ENCODE results near the gene FOXE3.

The FOXE3 gene

GRCh38 chr1:47415728-47416318 is at the start of gene FOXE3:
FOXE3 (plus strand) TSS chr1:47416285; CDS start chr1:47416316, 31 bp downstream.
- no peak for DNase-seq (ENCODE audit: low read depth in 3 of 3)

- no peak for DNase-seq (ENCODE audit: low read depth in 3 of 3)
These were observed 48.4 kb upstream of the FOXE3 start for GRCh38 chr1:47367651-47368050.

GRCh38 chr1:47371016-47371517 is 45.0 kb upstream of the FOXE3 start:
- no peak for DNase-seq (ENCODE audit: low read depth in 3 of 3)

GRCh38 chr1:47374501-47374900 is 41.6 kb upstream of the FOXE3 start:
- DNase-seq (ENCODE audit: low read depth in 3 of 3) = no peak

GRCh38 chr1:47378147-47378546 is 37.9 kb upstream of the FOXE3 start:
- DNase-seq (ENCODE audit: low read depth in 3 of 3) = no peak

- no peak for DNase-seq (ENCODE audit: low read depth in 3 of 3)
These were observed 35.4 kb upstream of the FOXE3 start for GRCh38 chr1:47380699-47381098.

GRCh38 chr1:47382399-47382983 is 33.6 kb upstream of the FOXE3 start:
- DNase-seq (ENCODE audit: low read depth in 3 of 3) = no peak

GRCh38 chr1:47384083-47384482 is 32.0 kb upstream of the FOXE3 start:
- no peak for DNase-seq (ENCODE audit: low read depth in 3 of 3)

- no peak for DNase-seq (ENCODE audit: low read depth in 3 of 3)
These were observed 31.1 kb upstream of the FOXE3 start for GRCh38 chr1:47385020-47385419.

- DNase-seq (ENCODE audit: low read depth in 3 of 3) = no peak
These were observed 29.8 kb upstream of the FOXE3 start for GRCh38 chr1:47386268-47386667.

- no peak for DNase-seq (ENCODE audit: low read depth in 3 of 3)
These were observed 27.8 kb upstream of the FOXE3 start for GRCh38 chr1:47388030-47388890.

- peak in 2 of 3 experiments; percentile 7 to 55 for DNase-seq (ENCODE audit: low read depth in 3 of 3)
These were observed 27.2 kb upstream of the FOXE3 start for GRCh38 chr1:47388891-47389238.

GRCh38 chr1:47389731-47390130 is 26.4 kb upstream of the FOXE3 start:
- no peak for DNase-seq (ENCODE audit: low read depth in 3 of 3)

GRCh38 chr1:47390843-47391242 is 25.2 kb upstream of the FOXE3 start:
- no peak for DNase-seq (ENCODE audit: low read depth in 3 of 3)

- no peak for DNase-seq (ENCODE audit: low read depth in 3 of 3)
These were observed 22.9 kb upstream of the FOXE3 start for GRCh38 chr1:47393141-47393540.

- no peak for DNase-seq (ENCODE audit: low read depth in 3 of 3)
These were observed 20.7 kb upstream of the FOXE3 start for GRCh38 chr1:47395433-47395832.

- no peak for DNase-seq (ENCODE audit: low read depth in 3 of 3)
These were observed 19.4 kb upstream of the FOXE3 start for GRCh38 chr1:47396671-47397196.

- no peak for DNase-seq (ENCODE audit: low read depth in 3 of 3)
These were observed 16.8 kb upstream of the FOXE3 start for GRCh38 chr1:47399138-47399845.

- DNase-seq (ENCODE audit: low read depth in 3 of 3) = no peak
These were observed 16.3 kb upstream of the FOXE3 start for GRCh38 chr1:47399846-47400155.

GRCh38 chr1:47401761-47402160 is 14.3 kb upstream of the FOXE3 start:
- no peak for DNase-seq (ENCODE audit: low read depth in 3 of 3)

- no peak for DNase-seq (ENCODE audit: low read depth in 3 of 3)
These were observed 13.5 kb upstream of the FOXE3 start for GRCh38 chr1:47402591-47402990.

GRCh38 chr1:47403321-47403910 is 12.7 kb upstream of the FOXE3 start:
- DNase-seq (ENCODE audit: low read depth in 3 of 3) = no peak
